ENCODE results near the gene EOMES. TPM values are rescaled to one million over a fixed set of nuclear protein-coding genes. Genes with fewer than 3 reads are reported as not detected.

Gene EOMES
- total RNA-seq, 1 experiment from 2014 or later = 0.43 TPM

DNA sequence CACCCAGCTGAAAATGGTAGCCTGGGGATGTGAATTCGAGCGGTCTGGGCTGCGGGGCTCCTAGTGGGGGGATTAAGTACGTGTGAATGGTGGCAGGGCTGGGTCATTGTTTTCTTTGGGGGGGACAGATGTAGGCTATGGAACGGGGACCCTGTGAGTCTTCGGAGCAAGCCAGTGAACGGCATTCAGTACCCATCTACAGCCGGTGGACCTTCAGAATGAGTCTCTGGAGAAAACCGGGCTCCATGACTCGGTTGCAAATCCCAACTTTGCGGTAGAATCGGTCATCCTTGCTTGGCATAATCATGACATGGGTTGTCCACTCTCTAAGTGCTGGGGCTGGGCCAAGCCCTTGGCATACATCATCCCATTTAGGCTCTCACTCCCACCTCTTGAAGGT lies 7.2 kb upstream of the EOMES start:
- intact Hi-C loops (cut with micrococcal nuclease; ENCODE audit: unreplicated experiment) = no loop called here
- H3K4me3 Mint-ChIP-seq (ENCODE audit: unreplicated experiment) = no peak overlapping the region
- no peaks in the 10 kb centered on the region for H3K9me3 Mint-ChIP-seq (ENCODE audit: unreplicated experiment)
- H3K4me3 ChIP-seq (ENCODE audit: low read depth, low read length) = no peak overlapping the region
- no peak overlapping the region for H3K27ac Mint-ChIP-seq (ENCODE audit: unreplicated experiment)
- no peaks in the 10 kb centered on the region for H3K9me3 ChIP-seq
- DNase-seq = no peak
- no peaks in the 10 kb centered on the region for H3K27me3 ChIP-seq (replicated peaks; ENCODE audit: control insufficient read depth, insufficient read depth, low read length)
- TF ChIP-seq, protein P1, sequence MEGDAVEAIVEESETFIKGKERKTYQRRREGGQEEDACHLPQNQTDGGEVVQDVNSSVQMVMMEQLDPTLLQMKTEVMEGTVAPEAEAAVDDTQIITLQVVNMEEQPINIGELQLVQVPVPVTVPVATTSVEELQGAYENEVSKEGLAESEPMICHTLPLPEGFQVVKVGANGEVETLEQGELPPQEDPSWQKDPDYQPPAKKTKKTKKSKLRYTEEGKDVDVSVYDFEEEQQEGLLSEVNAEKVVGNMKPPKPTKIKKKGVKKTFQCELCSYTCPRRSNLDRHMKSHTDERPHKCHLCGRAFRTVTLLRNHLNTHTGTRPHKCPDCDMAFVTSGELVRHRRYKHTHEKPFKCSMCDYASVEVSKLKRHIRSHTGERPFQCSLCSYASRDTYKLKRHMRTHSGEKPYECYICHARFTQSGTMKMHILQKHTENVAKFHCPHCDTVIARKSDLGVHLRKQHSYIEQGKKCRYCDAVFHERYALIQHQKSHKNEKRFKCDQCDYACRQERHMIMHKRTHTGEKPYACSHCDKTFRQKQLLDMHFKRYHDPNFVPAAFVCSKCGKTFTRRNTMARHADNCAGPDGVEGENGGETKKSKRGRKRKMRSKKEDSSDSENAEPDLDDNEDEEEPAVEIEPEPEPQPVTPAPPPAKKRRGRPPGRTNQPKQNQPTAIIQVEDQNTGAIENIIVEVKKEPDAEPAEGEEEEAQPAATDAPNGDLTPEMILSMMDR (IDR thresholded peaks at IDR 0.05; ENCODE audit: insufficient read depth in 1 of 2, low read depth in 1 of 2, low read length in 1 of 2, severe bottlenecking in 1 of 2, unreplicated experiment in 1 of 2) = no peak
- peaks cover 29% of the 10 kb centered on the region for H3K27me3 Mint-ChIP-seq (ENCODE audit: insufficient read depth, unreplicated experiment)
- BruUV-seq (replicated peaks) = no TSS peak
- no peaks in the 10 kb centered on the region for H3K36me3 Mint-ChIP-seq (ENCODE audit: insufficient read depth, unreplicated experiment)
- no peaks in the 10 kb centered on the region for H3K36me3 ChIP-seq (ENCODE audit: control insufficient read depth, insufficient read depth, low read length)
- ChIA-PET POLR2A (no interaction called here), CTCF (no interaction called here)
- no peaks in the 10 kb centered on the region for H3K4me1 ChIP-seq
- no peaks in the 10 kb centered on the region for H3K4me1 Mint-ChIP-seq (ENCODE audit: low read depth, unreplicated experiment)

GRCh38 chr3:27728195-27729087 lies 6.3 kb upstream of the EOMES start:
- H3K27me3 Mint-ChIP-seq (ENCODE audit: insufficient read depth, unreplicated experiment) = peaks cover 30% of the 10 kb centered on the region
- BruUV-seq (replicated peaks) = no TSS peak
- TF ChIP-seq, protein P1 (IDR thresholded peaks at IDR 0.05; ENCODE audit: insufficient read depth in 1 of 2, low read depth in 1 of 2, low read length in 1 of 2, severe bottlenecking in 1 of 2, unreplicated experiment in 1 of 2) = no peak
- H3K9me3 Mint-ChIP-seq (ENCODE audit: unreplicated experiment) = no peaks in the 10 kb centered on the region
- ChIA-PET CTCF (interaction anchor here (1.4 kb wide), 1 partner anchor 17 kb away, joined by 3 read pairs; no protein-coding TSS in a partner anchor), POLR2A (no interaction called here)
- Histone ChIP-seq H3K4me3 (ENCODE audit: low read depth, low read length) (no peak overlapping the region), H3K9me3 (no peaks in the 10 kb centered on the region), H3K27me3 (replicated peaks; ENCODE audit: control insufficient read depth, insufficient read depth, low read length) (no peaks in the 10 kb centered on the region), H3K4me1 (no peaks in the 10 kb centered on the region), H3K36me3 (ENCODE audit: control insufficient read depth, insufficient read depth, low read length) (no peaks in the 10 kb centered on the region)
- DNase-seq = no peak
- H3K4me3 Mint-ChIP-seq (ENCODE audit: unreplicated experiment) = no peak overlapping the region
- no peaks in the 10 kb centered on the region for H3K36me3 Mint-ChIP-seq (ENCODE audit: insufficient read depth, unreplicated experiment)
- H3K27ac Mint-ChIP-seq (ENCODE audit: unreplicated experiment) = no peak overlapping the region
- intact Hi-C loops (cut with micrococcal nuclease; ENCODE audit: unreplicated experiment) = no loop called here
- H3K4me1 Mint-ChIP-seq (ENCODE audit: low read depth, unreplicated experiment) = no peaks in the 10 kb centered on the region

DNA sequence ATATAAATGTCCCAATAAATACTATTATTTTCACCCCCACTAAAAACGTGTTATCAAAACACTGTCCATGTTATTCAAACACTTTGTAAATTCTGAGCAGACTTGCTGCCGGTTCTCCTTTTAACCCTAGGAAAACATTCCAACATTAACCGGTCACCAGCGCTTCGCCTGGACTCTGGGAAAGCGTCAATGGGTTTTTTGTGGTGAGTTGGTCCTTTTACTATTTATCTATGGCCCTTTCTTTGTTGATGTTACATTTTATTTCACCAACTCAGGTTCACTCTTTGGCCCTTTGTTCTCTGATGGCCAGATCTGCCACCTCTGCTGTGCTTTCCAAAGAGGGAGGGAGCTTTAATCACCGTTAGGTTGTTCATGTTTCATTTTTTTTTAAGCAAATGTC lies 4.1 kb upstream of the EOMES start:
- Mint-ChIP-seq H3K27ac (ENCODE audit: unreplicated experiment) (no peak overlapping the region), H3K4me3 (ENCODE audit: unreplicated experiment) (no peak overlapping the region), H3K27me3 (ENCODE audit: insufficient read depth, unreplicated experiment) (peaks cover 23% of the 10 kb centered on the region), H3K9me3 (ENCODE audit: unreplicated experiment) (no peaks in the 10 kb centered on the region), H3K36me3 (ENCODE audit: insufficient read depth, unreplicated experiment) (no peaks in the 10 kb centered on the region), H3K4me1 (ENCODE audit: low read depth, unreplicated experiment) (no peaks in the 10 kb centered on the region)
- BruUV-seq (replicated peaks) = no TSS peak
- no peaks in the 10 kb centered on the region for H3K9me3 ChIP-seq
- no peak for DNase-seq
- H3K4me1 ChIP-seq = peaks cover 1% of the 10 kb centered on the region; the same call in 1 of the 2 replicates
- peaks cover 2% of the 10 kb centered on the region; the same call in 1 of the 2 replicates for H3K27me3 ChIP-seq (replicated peaks; ENCODE audit: control insufficient read depth, insufficient read depth, low read length)
- no peaks in the 10 kb centered on the region for H3K36me3 ChIP-seq (ENCODE audit: control insufficient read depth, insufficient read depth, low read length)
- CTCF ChIA-PET = no interaction called here
- POLR2A ChIA-PET = no interaction called here
- TF ChIP-seq, protein P1 (IDR thresholded peaks at IDR 0.05; ENCODE audit: insufficient read depth in 1 of 2, low read depth in 1 of 2, low read length in 1 of 2, severe bottlenecking in 1 of 2, unreplicated experiment in 1 of 2) = no peak
- no peak overlapping the region for H3K4me3 ChIP-seq (ENCODE audit: low read depth, low read length)
- intact Hi-C loops (cut with micrococcal nuclease; ENCODE audit: unreplicated experiment) = no loop called here

All from Caco-2 (cell line).